Measurements from ENCODE around the gene GNPAT. TPM values are rescaled to one million over a fixed set of nuclear protein-coding genes. Genes with fewer than 3 reads are reported as not detected.

The GNPAT gene
- total RNA-seq, 1 donor from 2014 or later, result 41.7 TPM

- DNase-seq (ENCODE audit: extremely low read depth, low read depth, low spot score), result no peak
These were observed 738 bp downstream of the GNPAT start for GRCh38 chr1:231241750-231242149.

DNA sequence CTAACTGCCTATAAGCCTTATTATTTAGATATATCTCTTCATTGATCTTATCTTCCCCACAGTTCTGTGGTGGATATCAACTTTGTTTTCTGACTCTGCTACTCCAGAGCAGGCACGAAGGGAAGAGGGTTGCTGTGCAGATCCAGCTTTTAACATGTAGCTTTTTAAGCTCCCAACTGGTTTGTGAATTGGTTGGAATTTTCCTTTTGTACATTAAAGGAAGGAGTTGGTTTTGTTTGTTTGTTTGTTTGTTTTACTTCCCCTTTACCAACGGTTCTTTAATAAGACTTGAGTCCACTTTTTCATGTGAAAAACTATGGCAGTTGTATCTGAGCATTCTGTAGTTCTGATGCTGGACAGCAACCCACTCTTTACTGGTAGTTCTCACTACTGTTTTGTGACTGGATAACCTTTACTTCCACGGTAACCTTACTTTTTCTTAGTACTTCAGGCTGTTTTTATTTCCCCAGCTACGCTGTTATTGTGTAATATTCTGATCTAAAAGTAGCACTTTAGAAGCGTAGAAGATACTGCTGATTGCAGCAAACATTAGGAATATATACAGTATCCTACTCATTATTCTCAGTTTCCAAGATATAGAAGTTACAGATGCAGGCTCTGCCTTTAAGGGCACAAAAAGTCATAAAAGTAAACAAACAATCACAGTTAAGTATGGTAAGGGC is 1.6 kb downstream of the GNPAT start:
- no peak for DNase-seq (ENCODE audit: extremely low read depth, low read depth, low spot score)

DNA sequence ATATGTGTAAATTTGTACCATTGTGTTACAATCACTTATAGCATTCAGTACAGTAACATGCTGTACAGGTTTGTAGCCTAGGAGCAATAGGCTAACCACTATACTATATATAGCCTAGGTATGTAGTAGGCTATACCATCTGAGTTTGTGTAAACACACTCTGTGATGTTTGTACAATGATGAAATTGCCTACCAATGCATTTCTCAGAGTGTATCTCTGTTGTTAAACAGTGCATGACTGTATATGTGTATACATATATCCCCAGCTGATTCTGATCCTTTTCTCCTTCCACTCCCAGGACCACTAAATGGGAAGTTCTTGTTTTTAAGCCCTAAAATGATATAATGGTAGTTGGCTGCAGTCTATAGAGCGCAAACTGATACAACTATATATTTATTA is 7.8 kb downstream of the GNPAT start:
- no peak for DNase-seq (ENCODE audit: extremely low read depth, low read depth, low spot score)

DNA sequence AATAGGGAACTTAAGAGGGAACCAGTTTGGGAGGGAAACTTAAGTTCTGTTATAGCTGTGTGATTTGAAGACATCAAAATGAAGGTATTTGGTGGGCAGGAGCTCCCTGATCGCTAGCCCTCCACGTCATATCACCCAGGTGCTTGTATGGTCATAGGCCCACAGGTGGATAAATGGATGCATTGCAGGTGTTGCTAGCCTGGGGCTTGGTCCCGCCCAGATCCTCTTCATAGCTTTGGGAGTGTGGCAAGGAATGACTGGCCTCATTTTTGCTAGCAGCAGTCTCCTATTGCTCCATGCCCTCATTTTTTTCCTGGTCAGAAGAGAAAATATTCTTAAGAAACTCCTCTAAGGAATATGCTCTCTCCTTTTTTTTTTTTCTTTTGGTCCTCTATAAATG is 11.3 kb downstream of the GNPAT start:
- DNase-seq (ENCODE audit: extremely low read depth, low read depth, low spot score), result no peak

DNA sequence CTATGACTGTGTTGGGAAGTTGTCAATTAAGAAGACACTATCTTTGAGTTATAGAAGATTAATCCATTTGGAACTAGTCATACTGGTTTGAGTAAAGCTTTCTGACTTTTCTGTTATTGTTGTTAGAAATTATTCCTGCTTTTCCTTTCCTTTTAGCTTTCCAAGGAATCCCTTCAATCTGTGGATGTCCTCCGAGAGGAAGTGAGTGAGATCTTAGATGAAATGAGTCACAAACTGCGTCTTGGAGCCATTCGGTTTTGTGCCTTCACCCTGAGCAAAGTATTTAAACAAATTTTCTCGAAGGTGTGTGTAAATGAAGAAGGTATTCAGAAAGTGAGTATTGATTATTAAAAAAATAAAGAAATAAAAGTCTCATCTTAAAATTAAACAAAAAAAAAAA is 19.3 kb downstream of the GNPAT start:
- DNase-seq (ENCODE audit: extremely low read depth, low read depth, low spot score), result no peak

DNA sequence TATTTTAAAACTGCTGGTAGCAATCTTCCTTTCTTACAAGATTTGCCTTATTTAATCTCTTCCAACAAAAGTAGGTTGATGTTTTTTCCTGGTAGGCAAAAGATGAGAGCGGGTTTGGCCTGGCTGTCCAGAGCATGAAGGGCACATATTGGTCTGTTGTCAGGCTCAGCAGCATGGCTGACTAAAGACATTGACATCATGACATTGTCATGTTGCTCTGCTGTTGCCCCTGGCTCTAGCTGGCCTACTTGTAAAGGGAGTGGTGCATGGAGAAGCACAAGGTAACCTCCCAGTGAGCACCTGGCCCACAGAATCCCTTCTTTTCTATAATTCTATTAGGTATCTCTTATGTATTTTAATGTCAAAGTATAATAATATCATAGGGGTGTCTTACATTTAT is 23.6 kb downstream of the GNPAT start:
- DNase-seq (ENCODE audit: extremely low read depth, low read depth, low spot score), result no peak

GRCh38 chr1:231265379-231265778 is 24.4 kb downstream of the GNPAT start:
- no peak for DNase-seq (ENCODE audit: extremely low read depth, low read depth, low spot score)

GRCh38 chr1:231266811-231267322 is 25.9 kb downstream of the GNPAT start:
- no peak for DNase-seq (ENCODE audit: extremely low read depth, low read depth, low spot score)

DNA sequence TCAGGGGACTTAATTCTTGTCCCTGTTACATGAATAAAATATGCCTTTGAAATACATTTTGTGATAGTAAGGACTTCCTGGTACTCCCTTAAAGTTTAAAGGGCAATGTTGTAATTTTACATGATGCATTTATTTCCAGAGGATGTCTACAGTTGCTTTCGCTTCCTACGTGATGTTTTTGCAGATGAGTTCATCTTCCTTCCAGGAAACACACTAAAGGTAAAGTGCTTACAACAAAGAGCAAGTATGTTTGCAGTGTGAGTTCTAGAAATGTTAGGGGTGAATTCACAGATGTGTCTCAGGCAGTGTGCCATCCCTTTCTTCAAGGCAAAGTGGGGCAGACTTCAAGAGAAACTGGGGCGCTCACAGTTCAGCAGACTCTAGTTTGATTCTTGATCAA is 31.2 kb downstream of the GNPAT start:
- DNase-seq (ENCODE audit: extremely low read depth, low read depth, low spot score), result no peak

GRCh38 chr1:231272880-231273279 is 31.9 kb downstream of the GNPAT start:
- DNase-seq (ENCODE audit: extremely low read depth, low read depth, low spot score), result peak; percentile 45

GRCh38 chr1:231274119-231274825 is 33.3 kb downstream of the GNPAT start:
- no peak for DNase-seq (ENCODE audit: extremely low read depth, low read depth, low spot score)

- no peak for DNase-seq (ENCODE audit: extremely low read depth, low read depth, low spot score)
These were observed 37.2 kb downstream of the GNPAT start for GRCh38 chr1:231278100-231278790.

DNA sequence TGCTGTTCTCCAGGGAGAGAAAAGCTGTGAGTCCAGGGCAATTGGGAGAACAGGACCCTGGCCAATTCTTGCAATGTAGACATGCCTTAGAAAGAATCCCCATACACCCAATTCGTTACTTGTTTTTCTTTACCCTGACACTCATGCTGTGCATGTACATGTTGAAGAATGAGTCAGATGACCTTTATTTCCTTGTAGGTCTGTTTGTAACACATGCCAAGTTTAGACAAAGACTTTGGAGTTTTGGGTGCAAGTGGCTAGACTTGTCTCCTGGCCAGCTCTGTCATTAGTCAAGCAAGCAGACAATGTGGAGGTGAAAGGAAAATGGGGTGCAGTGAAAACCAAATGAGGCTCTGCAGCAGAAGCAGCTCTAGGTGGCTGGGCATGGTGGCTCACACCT is 38.1 kb downstream of the GNPAT start:
- no peak for DNase-seq (ENCODE audit: extremely low read depth, low read depth, low spot score)

DNA sequence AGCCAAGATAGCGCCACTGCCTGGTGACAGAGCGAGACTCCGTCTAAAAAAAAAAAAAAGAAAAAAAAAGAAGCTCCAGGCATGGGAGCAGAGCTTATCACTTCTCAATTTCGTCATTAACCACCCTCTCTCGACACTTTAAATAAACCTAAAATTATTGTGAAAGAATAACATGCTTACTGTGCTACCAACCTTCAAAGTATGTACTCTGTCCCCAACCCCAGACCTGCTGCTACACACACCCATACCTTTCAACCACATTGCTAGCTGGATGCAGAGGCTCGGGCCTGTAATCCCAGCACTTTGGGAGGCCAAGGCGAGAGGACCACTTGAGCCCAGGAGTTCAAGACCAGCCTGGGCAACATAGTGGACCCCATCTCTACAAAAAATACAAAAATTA is 38.7 kb downstream of the GNPAT start:
- no peak for DNase-seq (ENCODE audit: extremely low read depth, low read depth, low spot score)

- no peak for DNase-seq (ENCODE audit: extremely low read depth, low read depth, low spot score)
These were observed 43.4 kb downstream of the GNPAT start for GRCh38 chr1:231284441-231284840.

DNA sequence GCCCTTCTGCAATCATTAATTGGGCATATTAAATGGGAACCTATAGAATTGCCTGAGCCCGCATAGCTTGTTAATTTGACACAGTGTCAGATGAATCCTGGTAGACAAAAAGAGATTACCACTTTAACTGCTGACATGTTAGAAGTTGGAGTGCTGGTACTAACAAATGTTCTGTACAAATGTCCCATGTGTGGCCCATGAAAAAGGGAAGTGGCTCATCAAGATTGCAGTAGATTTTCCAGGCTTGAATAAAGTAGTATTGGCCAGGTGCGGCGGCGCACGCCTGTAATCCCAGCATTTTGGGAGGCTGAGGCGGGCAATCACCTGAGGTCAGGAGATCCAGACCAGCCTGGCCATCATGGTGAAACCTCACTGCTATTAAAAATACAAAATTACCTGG is 45.6 kb downstream of the GNPAT start:
- no peak for DNase-seq (ENCODE audit: extremely low read depth, low read depth, low spot score)

- DNase-seq (ENCODE audit: extremely low read depth, low read depth, low spot score), result no peak
These were observed 54.9 kb downstream of the GNPAT start for GRCh38 chr1:231295938-231296337.

DNA sequence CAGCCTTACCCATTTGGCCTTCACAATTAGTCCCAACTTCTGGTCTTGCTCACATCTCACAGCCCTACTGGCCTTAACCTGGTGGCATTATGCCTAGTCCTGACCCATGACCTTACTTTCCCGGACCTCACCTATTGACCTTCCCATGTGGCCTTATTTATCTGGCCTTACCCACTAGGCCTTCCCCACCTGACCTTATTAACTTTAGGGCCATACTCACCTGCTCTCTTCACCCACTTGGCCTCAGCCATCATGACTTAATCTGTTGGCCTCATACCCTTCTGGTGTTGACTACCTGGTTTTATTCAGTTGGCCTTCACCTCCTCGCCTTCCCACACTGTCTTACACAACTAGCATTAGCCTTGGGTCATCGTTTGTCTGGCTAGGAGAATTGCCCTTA is 61.0 kb downstream of the GNPAT start:
- no peak for DNase-seq (ENCODE audit: extremely low read depth, low read depth, low spot score)

DNA sequence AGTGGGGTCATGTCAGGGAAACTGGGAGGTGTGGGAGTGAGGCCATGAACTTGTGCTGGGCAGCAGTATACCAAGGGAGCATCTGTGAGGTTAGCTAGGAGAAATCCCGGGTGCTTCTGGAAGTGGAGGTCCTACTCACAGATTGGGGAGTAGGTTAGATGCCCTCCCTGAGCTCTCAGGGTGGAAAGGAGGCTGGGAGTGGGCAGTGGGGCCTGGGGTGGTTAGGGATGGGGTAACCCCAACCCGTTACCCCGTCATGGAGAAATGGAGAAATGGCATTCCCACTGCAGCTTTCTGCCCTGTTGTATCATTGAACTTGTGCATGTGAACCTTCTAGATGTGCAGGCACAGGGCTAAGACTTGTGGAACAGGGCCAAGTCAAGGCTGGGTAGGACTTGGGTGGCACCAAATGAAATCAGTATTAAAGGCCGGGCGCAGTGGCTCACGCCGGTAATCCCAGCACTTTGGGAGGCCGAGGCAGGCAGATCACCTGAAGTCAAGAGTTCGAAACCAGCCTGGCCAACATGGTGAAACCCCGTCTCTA is 69.5 kb downstream of the GNPAT start:
- no peak for DNase-seq (ENCODE audit: extremely low read depth, low read depth, low spot score)

DNA sequence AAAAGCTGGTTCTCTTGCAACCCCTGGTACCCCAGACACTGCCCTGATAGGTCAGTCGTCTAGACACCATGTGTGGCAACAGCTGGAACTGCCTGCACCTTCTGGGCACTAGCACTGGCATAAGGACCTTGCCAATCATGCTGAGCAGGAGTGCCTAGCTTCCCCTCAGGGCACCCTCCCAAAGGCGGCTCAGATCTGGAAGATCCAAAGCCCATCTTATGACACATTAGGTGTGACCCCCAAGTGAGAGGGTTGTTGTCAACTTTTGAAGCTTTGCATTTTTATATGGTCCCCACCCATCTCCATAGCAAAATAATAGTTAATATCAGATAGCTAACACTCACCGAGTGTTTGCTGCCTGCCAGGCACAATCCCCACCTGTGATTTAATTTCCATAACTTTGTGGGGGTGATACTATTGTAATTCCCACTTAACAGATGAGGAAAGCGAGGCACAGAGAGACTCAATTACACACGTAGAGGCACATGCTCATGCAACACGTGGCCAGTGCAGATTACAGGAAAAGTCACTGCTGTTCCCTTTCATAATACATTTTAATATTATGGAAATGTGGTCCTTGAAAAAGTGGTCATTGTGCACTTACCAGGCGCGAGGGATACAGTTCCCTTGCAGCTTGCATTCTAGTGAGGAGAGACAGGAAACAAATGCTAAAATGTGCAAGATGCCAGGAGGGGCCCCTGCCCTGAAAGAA is 70.9 kb downstream of the GNPAT start:
- no peak for DNase-seq (ENCODE audit: extremely low read depth, low read depth, low spot score)

DNA sequence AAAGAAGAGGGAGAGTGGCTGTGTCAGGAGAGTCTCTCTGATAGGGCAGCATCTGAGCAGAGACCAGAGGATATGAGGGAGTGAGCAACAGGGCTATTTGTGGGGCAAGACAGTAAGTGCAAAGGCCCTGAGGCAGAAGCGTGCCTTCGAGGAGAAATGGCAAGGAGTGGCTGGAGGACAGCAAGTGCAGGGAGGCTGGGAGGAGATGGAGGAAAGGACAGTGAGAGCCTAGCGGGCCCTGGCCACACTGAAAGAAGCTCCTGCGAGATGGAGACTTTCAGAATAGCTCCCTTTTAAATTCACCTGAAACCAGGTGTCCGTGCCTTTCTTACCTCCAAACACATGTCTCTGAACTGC is 71.4 kb downstream of the GNPAT start:
- DNase-seq (ENCODE audit: extremely low read depth, low read depth, low spot score), result no peak
